Large intestine (tissue), 12 donors: ENCODE data around the gene GYPC. TPM values are rescaled to one million over a fixed set of nuclear protein-coding genes. Genes with fewer than 3 reads are reported as not detected.

Source experiments
- DNase-seq, 2 donors: peaks; one replicate each; pipeline versions ENCODE4 v3.0.0 to v3.0.0-alpha.2; 2013
- H3K27ac ChIP-seq: one replicate; pipeline ENCODE4 v1.5.1; 2013; ENCODE audit warnings: low read length
- H3K27me3 ChIP-seq: 2 replicates; pipeline ENCODE4 v1.6.1; 2013; ENCODE audit warnings: low read length; ENCODE audit not compliant: control insufficient read depth, insufficient read depth
- H3K36me3 ChIP-seq: 2 replicates; pipeline ENCODE4 v1.6.1; 2013; ENCODE audit warnings: low read length; ENCODE audit not compliant: control insufficient read depth, insufficient read depth
- H3K4me1 ChIP-seq: one replicate; pipeline ENCODE4 v1.6.1; 2013; ENCODE audit warnings: low read length; ENCODE audit not compliant: control insufficient read depth, insufficient read depth
- H3K4me3 ChIP-seq: one replicate; pipeline ENCODE4 v1.5.1; 2013; ENCODE audit warnings: low read length
- H3K9me3 ChIP-seq: one replicate; pipeline ENCODE4 v1.6.1; 2013; ENCODE audit warnings: mild to moderate bottlenecking, low read depth, low read length, moderate library complexity; ENCODE audit not compliant: control insufficient read depth
- WGBS: methylation state at CpG from one replicate; pipeline ENCODE4 v1.1.5; 2013; ENCODE audit warnings: low lambda C conversion rate; ENCODE audit not compliant: insufficient coverage; 5-methylcytosine and 5-hydroxymethylcytosine counted together
- long read RNA-seq, 11 donors: transcript quantifications; one replicate each; lab custom pipeline, GENCODE V29; 2026
- polyA plus RNA-seq: library from polyadenylated mRNA; unstranded; fragments of 120-200 nt; gene quantifications from one replicate; pipeline ENCODE4 v1.2.1, GENCODE V29; 2013

Gene GYPC
- 26.7 TPM for polyA plus RNA-seq
- long read RNA-seq, donor 1, transcript GYPC-201 (4 exons, 1,246 nt), result major isoform, 13 of 15 reads
- long read RNA-seq, donor 1, partial matches to known transcripts, result 0 of 15 reads
- long read RNA-seq, donor 1, other reads (novel, unspliced or antisense), result 0 of 15 reads
- long read RNA-seq, donor 2, transcript GYPC-201 (4 exons, 1,246 nt), result major isoform, 23 of 64 reads
- long read RNA-seq, donor 2, partial matches to known transcripts, result 40 of 64 reads
- long read RNA-seq, donor 2, other reads (novel, unspliced or antisense), result 0 of 64 reads
- long read RNA-seq, donor 3, result 0 reads
- long read RNA-seq, donor 4, partial matches to known transcripts, result 0 of 2 reads
- long read RNA-seq, donor 4, other reads (novel, unspliced or antisense), result 0 of 2 reads
- long read RNA-seq, donor 5, transcript GYPC-201 (4 exons, 1,246 nt), result major isoform, 11 of 12 reads
- long read RNA-seq, donor 5, partial matches to known transcripts, result 0 of 12 reads
- long read RNA-seq, donor 5, other reads (novel, unspliced or antisense), result 0 of 12 reads
- long read RNA-seq, donor 6, transcript GYPC-201 (4 exons, 1,246 nt), result major isoform, 18 of 100 reads
- long read RNA-seq, donor 6, partial matches to known transcripts, result 79 of 100 reads
- long read RNA-seq, donor 6, other reads (novel, unspliced or antisense), result 0 of 100 reads
- long read RNA-seq, donor 7, transcript GYPC-201 (4 exons, 1,246 nt), result major isoform, 17 of 18 reads
- long read RNA-seq, donor 7, partial matches to known transcripts, result 0 of 18 reads
- long read RNA-seq, donor 7, other reads (novel, unspliced or antisense), result 0 of 18 reads
- long read RNA-seq, donor 8, transcript GYPC-201 (4 exons, 1,246 nt), result major isoform, 22 of 23 reads
- long read RNA-seq, donor 8, partial matches to known transcripts, result 0 of 23 reads
- long read RNA-seq, donor 8, other reads (novel, unspliced or antisense), result 0 of 23 reads
- long read RNA-seq, donor 9, transcript GYPC-201 (4 exons, 1,246 nt), result major isoform, 17 of 68 reads
- long read RNA-seq, donor 9, partial matches to known transcripts, result 50 of 68 reads
- long read RNA-seq, donor 9, other reads (novel, unspliced or antisense), result 0 of 68 reads
- long read RNA-seq, donor 10, transcript GYPC-201 (4 exons, 1,246 nt), result major isoform, 22 of 25 reads
- long read RNA-seq, donor 10, partial matches to known transcripts, result 0 of 25 reads
- long read RNA-seq, donor 10, other reads (novel, unspliced or antisense), result 0 of 25 reads
- long read RNA-seq, donor 11, transcript GYPC-201 (4 exons, 1,246 nt), result major isoform, 17 of 64 reads
- long read RNA-seq, donor 11, partial matches to known transcripts, result 44 of 64 reads
- long read RNA-seq, donor 11, other reads (novel, unspliced or antisense), result 0 of 64 reads

GRCh38 chr2:126655500-126656430 is at the start of gene GYPC:
TSS of gene GYPC (plus strand) at chr2:126656158. CDS start at chr2:126656264, 106 bp downstream.
- peak within 1 kb of the TSS; percentile 81 for H3K27ac ChIP-seq
- no peaks in the 10 kb centered on the region for H3K9me3 ChIP-seq
- peaks cover 12% of the 10 kb centered on the region for H3K4me1 ChIP-seq
- H3K27me3 ChIP-seq, result peaks cover 18% of the 10 kb centered on the region
- DNase-seq, result peak in 1 of 2 donors; percentile 43
- peak within 1 kb of the TSS; percentile 49 for H3K4me3 ChIP-seq
- H3K36me3 ChIP-seq, result peaks cover 3% of the 10 kb centered on the region
- WGBS, result 0% methylated on average over 2 of the region's 51 CpGs

- no peaks in the 10 kb centered on the region for H3K36me3 ChIP-seq
- no peaks in the 10 kb centered on the region for H3K4me1 ChIP-seq
- H3K4me3 ChIP-seq, result no peak overlapping the region
- no peak for DNase-seq
- no peak overlapping the region for H3K27ac ChIP-seq
- no peaks in the 10 kb centered on the region for H3K27me3 ChIP-seq
- no peaks in the 10 kb centered on the region for H3K9me3 ChIP-seq
- 67% methylated on average over 1 of the region's 1 CpG for WGBS
Measured at GRCh38 chr2:126614524-126615227, 41.3 kb upstream of the GYPC start.

- WGBS, result no CpG with 5 or more reads among the region's 6 CpGs
- H3K36me3 ChIP-seq, result no peaks in the 10 kb centered on the region
- no peak for DNase-seq
Measured at GRCh38 chr2:126616606-126617069, 39.3 kb upstream of the GYPC start.

GRCh38 chr2:126620302-126620701 is 35.7 kb upstream of the GYPC start:
- no peak overlapping the region for H3K4me3 ChIP-seq
- WGBS, result no CpG with 5 or more reads among the region's 2 CpGs
- no peak for DNase-seq
- no peaks in the 10 kb centered on the region for H3K4me1 ChIP-seq
- no peaks in the 10 kb centered on the region for H3K27me3 ChIP-seq
- H3K9me3 ChIP-seq, result no peaks in the 10 kb centered on the region
- H3K27ac ChIP-seq, result no peak overlapping the region
- H3K36me3 ChIP-seq, result no peaks in the 10 kb centered on the region

More at GRCh38 chr2:126616606-126617069, 39.3 kb upstream of the GYPC start:
- H3K4me1 ChIP-seq, result no peaks in the 10 kb centered on the region
- H3K27me3 ChIP-seq, result no peaks in the 10 kb centered on the region
- no peak overlapping the region for H3K4me3 ChIP-seq
- H3K27ac ChIP-seq, result no peak overlapping the region
- H3K9me3 ChIP-seq, result no peaks in the 10 kb centered on the region

GRCh38 chr2:126623000-126623399 is 33.0 kb upstream of the GYPC start:
- Histone ChIP-seq H3K27me3 (no peaks in the 10 kb centered on the region), H3K36me3 (no peaks in the 10 kb centered on the region), H3K27ac (no peak overlapping the region), H3K9me3 (no peaks in the 10 kb centered on the region), H3K4me3 (no peak overlapping the region), H3K4me1 (no peaks in the 10 kb centered on the region)
- no peak for DNase-seq
- WGBS, result 57% methylated on average over 1 of the region's 3 CpGs

- 79% methylated on average over 2 of the region's 2 CpGs for WGBS
- Histone ChIP-seq H3K4me3 (no peak overlapping the region), H3K27me3 (no peaks in the 10 kb centered on the region), H3K27ac (no peak overlapping the region), H3K4me1 (no peaks in the 10 kb centered on the region), H3K36me3 (no peaks in the 10 kb centered on the region), H3K9me3 (no peaks in the 10 kb centered on the region)
- DNase-seq, result no peak
Measured at GRCh38 chr2:126627643-126628042, 28.3 kb upstream of the GYPC start.

- DNase-seq, result peak in 1 of 2 donors; percentile 8
- 100% methylated on average over 1 of the region's 12 CpGs for WGBS
- no peak overlapping the region for H3K27ac ChIP-seq
- no peaks in the 10 kb centered on the region for H3K36me3 ChIP-seq
- no peaks in the 10 kb centered on the region for H3K4me1 ChIP-seq
- no peaks in the 10 kb centered on the region for H3K9me3 ChIP-seq
- H3K4me3 ChIP-seq, result no peak overlapping the region
- no peaks in the 10 kb centered on the region for H3K27me3 ChIP-seq
Measured at GRCh38 chr2:126634273-126634861, 21.6 kb upstream of the GYPC start.

- Histone ChIP-seq H3K9me3 (no peaks in the 10 kb centered on the region), H3K4me1 (no peaks in the 10 kb centered on the region), H3K36me3 (no peaks in the 10 kb centered on the region), H3K27ac (no peak overlapping the region), H3K27me3 (no peaks in the 10 kb centered on the region), H3K4me3 (no peak overlapping the region)
- no peak for DNase-seq
- whole genome bisulfite sequencing, result no CpG with 5 or more reads among the region's 1 CpG
Measured at GRCh38 chr2:126635281-126635680, 20.7 kb upstream of the GYPC start.
